HEK293 (cell line): ENCODE results near the gene NOXO1.
A peak's percentile ranks its signal among the peaks of the same experiment; 100 is the strongest.

Source experiments
- CTCF ChIA-PET: fragments of 350-600 bp; formaldehyde crosslinking; extraction: SDS; loops from one replicate; lab custom pipeline; 2021; ENCODE audit warnings: antibody characterized with exemption; lab: Yijun Ruan, JAX
- POLR2A ChIA-PET: fragments of 300-600 bp; formaldehyde crosslinking; extraction: SDS; loops from one replicate; lab custom pipeline; 2020; ENCODE audit warnings: antibody characterized with exemption, inconsistent platforms; lab: Yijun Ruan, JAX
- H3K27ac ChIP-seq: fragments of 200-500 bp; sonication (Bioruptor generic); 2 replicates; pipeline ENCODE4 v1.5.1; 2014; ENCODE audit warnings: low read depth, low read length, control low read depth, inconsistent platforms; ENCODE audit errors: extremely low read depth
- H3K36me3 ChIP-seq, 2 experiments: fragments of 200-500 bp in 1 of 2; sonication (Bioruptor generic) in 1 of 2; 1 replicate in 1 of 2; 2 replicates in 1 of 2; pipeline ENCODE4 v1.5.1; 2014 to 2017; ENCODE audit warnings: inconsistent platforms in 2 of 2, low read length in 2 of 2; ENCODE audit not compliant: control insufficient read depth in 2 of 2, insufficient read depth in 1 of 2
- H3K4me1 ChIP-seq: fragments of 200-500 bp; sonication (Bioruptor generic); 2 replicates; pipeline ENCODE4 v1.5.1; 2014; ENCODE audit warnings: mild to moderate bottlenecking, low read length, inconsistent platforms; ENCODE audit not compliant: control insufficient read depth, insufficient read depth
- H3K4me3 ChIP-seq: 2 replicates; pipeline ENCODE4 v1.5.1; 2011; ENCODE audit warnings: low read depth, mild to moderate bottlenecking, control low read depth, low read length, moderate library complexity
- H3K9me3 ChIP-seq: fragments of 200-500 bp; sonication (Bioruptor generic); 2 replicates; pipeline ENCODE4 v1.5.1; 2014; ENCODE audit warnings: low read depth, low read length, inconsistent platforms; ENCODE audit not compliant: control insufficient read depth, insufficient read depth
- EGR2 ChIP-seq: fragments of 450-650 bp; formaldehyde crosslinking; IDR thresholded peaks from 2 replicates; pipeline ENCODE4 v1.5.1; 2016; ENCODE audit warnings: low read depth, missing biosample characterization, missing genetic modification characterization
- IKZF3 ChIP-seq: fragments of 450-650 bp; IDR thresholded peaks from 2 replicates; pipeline ENCODE4 v1.5.0; 2018; ENCODE audit warnings: missing biosample characterization, mild to moderate bottlenecking, missing genetic modification characterization, moderate library complexity
- KLF1 ChIP-seq: fragments of 450-650 bp; formaldehyde crosslinking; IDR thresholded peaks from 2 replicates; pipeline ENCODE4 v1.5.1; 2016; ENCODE audit warnings: missing biosample characterization, missing genetic modification characterization
- KLF10 ChIP-seq: fragments of 450-650 bp; IDR thresholded peaks from 2 replicates; pipeline ENCODE4 v1.5.1; 2018; ENCODE audit warnings: missing biosample characterization, mild to moderate bottlenecking, missing genetic modification characterization
- KLF17 ChIP-seq: fragments of 450-650 bp; formaldehyde crosslinking; IDR thresholded peaks from 2 replicates; pipeline ENCODE4 v1.5.1; 2016; ENCODE audit warnings: missing biosample characterization, missing genetic modification characterization
- OVOL3 ChIP-seq: fragments of 450-650 bp; formaldehyde crosslinking; IDR thresholded peaks from 2 replicates; pipeline ENCODE4 v1.5.1; 2016; ENCODE audit warnings: missing biosample characterization, missing genetic modification characterization
- PATZ1 ChIP-seq: fragments of 450-650 bp; formaldehyde crosslinking; IDR thresholded peaks from 2 replicates; pipeline ENCODE4 v1.5.1; 2016; ENCODE audit warnings: missing biosample characterization, missing genetic modification characterization
- YY1 ChIP-seq: fragments of 450-650 bp; formaldehyde crosslinking; IDR thresholded peaks from 2 replicates; pipeline ENCODE4 v1.5.1; 2018; ENCODE audit warnings: missing biosample characterization, missing genetic modification characterization
- ZBTB10 ChIP-seq: fragments of 450-650 bp; formaldehyde crosslinking; IDR thresholded peaks from 2 replicates; pipeline ENCODE4 v1.5.1; 2016; ENCODE audit warnings: missing biosample characterization, missing genetic modification characterization
- ZBTB6 ChIP-seq: fragments of 450-650 bp; formaldehyde crosslinking; IDR thresholded peaks from 2 replicates; pipeline ENCODE4 v1.5.1; 2017; ENCODE audit warnings: missing biosample characterization, missing genetic modification characterization
- ZBTB8A ChIP-seq: fragments of 450-650 bp; formaldehyde crosslinking; IDR thresholded peaks from 2 replicates; pipeline ENCODE4 v1.5.1; 2016; ENCODE audit warnings: missing biosample characterization, missing genetic modification characterization
- ZFHX2 ChIP-seq: fragments of 450-650 bp; formaldehyde crosslinking; conservative IDR thresholded peaks from 2 replicates; pipeline ENCODE4 v1.5.1; 2016; ENCODE audit warnings: missing biosample characterization, missing genetic modification characterization
- ZFP37 ChIP-seq: fragments of 450-650 bp; formaldehyde crosslinking; IDR thresholded peaks from 2 replicates; pipeline ENCODE4 v1.5.1; 2016; ENCODE audit warnings: missing biosample characterization, missing genetic modification characterization
- ZNF121 ChIP-seq: fragments of 450-650 bp; formaldehyde crosslinking; IDR thresholded peaks from 2 replicates; pipeline ENCODE4 v1.5.1; 2016; ENCODE audit warnings: missing biosample characterization, missing genetic modification characterization
- ZNF140 ChIP-seq: fragments of 450-650 bp; formaldehyde crosslinking; IDR thresholded peaks from 2 replicates; pipeline ENCODE4 v1.5.1; 2016; ENCODE audit warnings: missing biosample characterization, missing genetic modification characterization
- ZNF24 ChIP-seq: fragments of 450-650 bp; formaldehyde crosslinking; IDR thresholded peaks from 2 replicates; pipeline ENCODE4 v1.5.1; 2016; ENCODE audit warnings: missing biosample characterization, missing genetic modification characterization
- ZNF600 ChIP-seq: fragments of 450-650 bp; formaldehyde crosslinking; IDR thresholded peaks from 2 replicates; pipeline ENCODE4 v1.5.1; 2016; ENCODE audit warnings: missing biosample characterization, missing genetic modification characterization
- ZNF747 ChIP-seq: fragments of 450-650 bp; formaldehyde crosslinking; IDR thresholded peaks from 2 replicates; pipeline ENCODE4 v1.5.1; 2016; ENCODE audit warnings: missing biosample characterization, missing genetic modification characterization
- ZXDB ChIP-seq: fragments of 450-650 bp; formaldehyde crosslinking; IDR thresholded peaks from 2 replicates; pipeline ENCODE4 v1.5.1; 2016; ENCODE audit warnings: missing biosample characterization, missing genetic modification characterization

The NOXO1 gene

GRCh38 chr16:2005646-2006045 lies 24.4 kb upstream of the NOXO1 start (continued):
- TF ChIP-seq ZNF140 (no peak), ZXDB (tag by site-specific recombination) (peak; percentile 17; the same call in 1 of the 2 replicates), ZNF747 (tag by site-specific recombination) (no peak), ZFP37 (no peak), KLF1 (tag by site-specific recombination) (0 out of 2 replicates have a peak, but pooled peaks have one; percentile 12)

GRCh38 chr16:2004795-2005517 lies 23.7 kb upstream of the NOXO1 start:
- peak overlapping the region; percentile 61; the same call in 1 of the 2 replicates for H3K27ac ChIP-seq
- H3K36me3 ChIP-seq, result peaks cover 0 to 65% of the 10 kb centered on the region in 2 experiments; a peak in 2 of 3 replicates
- no peak overlapping the region for H3K4me3 ChIP-seq
- POLR2A ChIA-PET, result interaction anchor here (1.0 to 2.1 kb wide), 6 partner anchors 11 to 150 kb away, joined by 3 to 19 read pairs (median 5); partner anchors contain the start of genes NTHL1, RPS2, TRAF7 and TSC2
- no peaks in the 10 kb centered on the region for H3K9me3 ChIP-seq
- H3K4me1 ChIP-seq, result peaks cover 27% of the 10 kb centered on the region
- CTCF ChIA-PET, result interaction anchor here (0.5 to 3.3 kb wide), 13 partner anchors 10 to 1260 kb away, joined by 3 to 39 read pairs (median 6); partner anchors contain the start of genes GFER and PGP
- 0 out of 2 replicates have a peak, but pooled peaks have one; percentile 15 for TF ChIP-seq ZBTB8A (tag by site-specific recombination)
- TF ChIP-seq ZBTB10 (tag by site-specific recombination), result no peak
- TF ChIP-seq KLF17, result peak; percentile 65
- TF ChIP-seq IKZF3 (tag by site-specific recombination), result peak; percentile 35; the same call in 1 of the 2 replicates
- peak; percentile 91 for TF ChIP-seq EGR2 (tag by site-specific recombination)
- no peak for TF ChIP-seq ZNF600
- TF ChIP-seq ZFHX2 (tag by site-specific recombination), result peak; percentile 88
- TF ChIP-seq KLF1 (tag by site-specific recombination), result peak; percentile 65

- peaks cover 0 to 75% of the 10 kb centered on the region in 2 experiments; a peak in 2 of 3 replicates for H3K36me3 ChIP-seq
- H3K4me3 ChIP-seq, result no peak overlapping the region
- ChIA-PET POLR2A (interaction anchor here (0.6 to 2.1 kb wide), 12 partner anchors 8 to 151 kb away, joined by 3 to 19 read pairs (median 4); partner anchors contain the start of genes NTHL1, RPS2, TBL3 and TRAF7), CTCF (interaction anchor here (0.6 to 3.3 kb wide), 35 partner anchors 9 to 1470 kb away, joined by 3 to 39 read pairs (median 4); partner anchors contain the start of genes GFER, NTHL1, PGP and TSC2)
- peaks cover 27% of the 10 kb centered on the region for H3K4me1 ChIP-seq
- H3K9me3 ChIP-seq, result no peaks in the 10 kb centered on the region
- peak overlapping the region; percentile 61; the same call in 1 of the 2 replicates for H3K27ac ChIP-seq
- TF ChIP-seq ZBTB8A (tag by site-specific recombination) (peak; percentile 25; the same call in 1 of the 2 replicates), ZBTB6 (tag by site-specific recombination) (peak; percentile 12; the same call in 1 of the 2 replicates), YY1 (tag by site-specific recombination) (peak; percentile 72), KLF17 (0 out of 2 replicates have a peak, but pooled peaks have one; percentile 47), OVOL3 (tag by site-specific recombination) (no peak), KLF10 (tag by site-specific recombination) (peak; percentile 71; the same call in 1 of the 2 replicates), PATZ1 (tag by site-specific recombination) (peak; percentile 72), ZNF24 (tag by site-specific recombination) (0 out of 2 replicates have a peak, but pooled peaks have one; percentile 43), ZNF121 (no peak)
These were observed 22.8 kb upstream of the NOXO1 start for GRCh38 chr16:2003827-2004641.
